ENCODE measurements around the gene ZNF26. TPM values are rescaled to one million over a fixed set of nuclear protein-coding genes. Genes with fewer than 3 reads are reported as not detected.

The ZNF26 gene
- total RNA-seq (2022; extraction: Qiagen RNA extraction; ENCODE audit: low read depth), result 7.0 to 11.3 TPM (median 8.5 TPM) in 5 replicates

GRCh38 chr12:132986001-132986884 lies at the start of gene ZNF26:
TSS of gene ZNF26 (plus strand) at chr12:132986367. CDS start at chr12:132986841, 474 bp downstream.

GRCh38 chr12:132956011-132956788 lies 30.0 kb upstream of the ZNF26 start, which contains the start of gene ZNF605:
TSS of gene ZNF605 (minus strand) at chr12:132956306. CDS start at chr12:132945635, 10,671 bp downstream.

GRCh38 chr12:133037207-133038005 lies 51.2 kb downstream of the ZNF26 start, which contains the start of gene ZNF84:
TSS of gene ZNF84 (plus strand) at chr12:133037509. CDS start at chr12:133041468, 3,959 bp downstream.

Other genes with a start within 250 kb of the ZNF26 start
- gene ANKLE2, start 224.5 kb upstream of the ZNF26 start, total RNA-seq (2022; extraction: Qiagen RNA extraction; ENCODE audit: low read depth), result 74.0 to 84.5 TPM (median 80.3 TPM) in 5 replicates
- gene GOLGA3, start 157.5 kb upstream of the ZNF26 start, total RNA-seq (2022; extraction: Qiagen RNA extraction; ENCODE audit: low read depth), result 17.6 to 25.0 TPM (median 20.4 TPM) in 5 replicates
- 18.6 to 21.4 TPM (median 19.9 TPM) in 5 replicates for gene CHFR, start 98.8 kb upstream of the ZNF26 start, total RNA-seq (2022; extraction: Qiagen RNA extraction; ENCODE audit: low read depth)
- 2.3 to 3.3 TPM (median 2.9 TPM) in 5 replicates for gene ZNF605, start 30.1 kb upstream of the ZNF26 start, total RNA-seq (2022; extraction: Qiagen RNA extraction; ENCODE audit: low read depth)
- 10.7 to 15.8 TPM (median 13.4 TPM) in 5 replicates for gene ZNF84, start 51.1 kb downstream of the ZNF26 start, total RNA-seq (2022; extraction: Qiagen RNA extraction; ENCODE audit: low read depth)
- gene ZNF140, start 94.6 kb downstream of the ZNF26 start, total RNA-seq (2022; extraction: Qiagen RNA extraction; ENCODE audit: low read depth), result 8.7 to 10.2 TPM (median 9.2 TPM) in 5 replicates
- 0.21 to 0.44 TPM (median 0.42 TPM) in 5 replicates for gene ZNF891, start 143.9 kb downstream of the ZNF26 start, total RNA-seq (2022; extraction: Qiagen RNA extraction; ENCODE audit: low read depth)
- gene ZNF10, start 144.3 kb downstream of the ZNF26 start, total RNA-seq (2022; extraction: Qiagen RNA extraction; ENCODE audit: low read depth), result 0.81 to 2.2 TPM (median 1.0 TPM) in 5 replicates
- 9.2 to 17.8 TPM (median 10.1 TPM) in 5 replicates for gene ZNF268, start 195.1 kb downstream of the ZNF26 start, total RNA-seq (2022; extraction: Qiagen RNA extraction; ENCODE audit: low read depth)
- gene ANHX, start 249.5 kb downstream of the ZNF26 start, total RNA-seq (2022; extraction: Qiagen RNA extraction; ENCODE audit: low read depth), result not detected in 5 replicates